Glutamatergic neuron (in vitro differentiated cells): ENCODE results near the gene PRKAA1. TPM values are rescaled to one million over a fixed set of nuclear protein-coding genes. Genes with fewer than 3 reads are reported as not detected.

Experiments
- DNase-seq: peaks from one replicate; pipeline ENCODE4 v3.0.0; 2022
- H3K27ac Mint-ChIP-seq: one replicate; pipeline ENCODE4 v1.8.0; 2020; ENCODE audit warnings: mild to moderate bottlenecking, mixed read lengths, inconsistent platforms; ENCODE audit not compliant: unreplicated experiment
- H3K27me3 Mint-ChIP-seq: one replicate; pipeline ENCODE4 v1.8.0; 2020; ENCODE audit warnings: mild to moderate bottlenecking, moderate library complexity, mixed read lengths, inconsistent platforms; ENCODE audit not compliant: unreplicated experiment
- H3K36me3 Mint-ChIP-seq: one replicate; pipeline ENCODE4 v1.8.0; 2020; ENCODE audit warnings: mild to moderate bottlenecking, mixed read lengths, inconsistent platforms; ENCODE audit not compliant: unreplicated experiment
- H3K4me1 Mint-ChIP-seq: one replicate; pipeline ENCODE4 v1.8.0; 2020; ENCODE audit warnings: mild to moderate bottlenecking, low read depth, mixed read lengths, inconsistent platforms; ENCODE audit not compliant: unreplicated experiment
- H3K4me3 Mint-ChIP-seq: one replicate; pipeline ENCODE4 v1.8.0; 2020; ENCODE audit warnings: mild to moderate bottlenecking, mixed read lengths, inconsistent platforms; ENCODE audit not compliant: unreplicated experiment
- H3K9me3 Mint-ChIP-seq: one replicate; pipeline ENCODE4 v1.8.0; 2020; ENCODE audit warnings: mild to moderate bottlenecking, moderate library complexity, mixed read lengths, inconsistent platforms; ENCODE audit not compliant: unreplicated experiment
- CTCF ChIP-seq: fragments of 200-600 bp; sonication (generic); IDR thresholded peaks from one replicate; pipeline ENCODE4 v1.5.0; 2021; ENCODE audit not compliant: partially characterized antibody, unreplicated experiment
- total RNA-seq: library from RNA; stranded (reverse); fragmentation: NEBNext Ultra II Directional; extraction: Animal tissue kit (Norgen Biotek cat#: 25700); gene quantifications from one replicate; pipeline ENCODE4 v1.2.1, GENCODE V29; 2021; ENCODE audit not compliant: unreplicated experiment

The PRKAA1 gene
- total RNA-seq, 1 donor from 2014 or later: 49.0 TPM

GRCh38 chr5:40754381-40755092 lies 43.6 kb downstream of the PRKAA1 start:
- no peak for TF ChIP-seq CTCF
- H3K4me1 Mint-ChIP-seq: no peaks in the 10 kb centered on the region
- peaks cover 3% of the 10 kb centered on the region for H3K9me3 Mint-ChIP-seq
- no peak overlapping the region for H3K4me3 Mint-ChIP-seq
- no peaks in the 10 kb centered on the region for H3K27me3 Mint-ChIP-seq
- no peak for DNase-seq
- no peak overlapping the region for H3K27ac Mint-ChIP-seq
- no peaks in the 10 kb centered on the region for H3K36me3 Mint-ChIP-seq

DNA sequence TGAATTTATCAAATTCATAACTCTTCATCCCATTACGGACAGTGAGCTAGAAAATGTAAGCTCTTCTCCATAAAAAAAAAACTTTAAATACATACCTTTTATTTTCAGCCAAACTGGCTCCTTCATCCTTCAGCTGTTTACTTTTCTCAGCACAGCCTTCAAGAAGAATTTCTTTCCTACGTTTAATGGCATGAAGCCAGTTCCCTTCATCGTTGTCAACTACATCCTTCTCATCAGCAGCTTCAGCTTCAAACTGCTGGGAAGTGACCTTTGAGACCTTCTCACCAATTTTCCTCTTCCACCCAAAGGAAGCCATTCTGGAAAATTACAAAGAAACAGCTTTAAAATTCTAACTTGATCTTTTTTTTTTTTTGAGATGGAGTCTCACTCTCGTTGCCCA lies 51.5 kb downstream of the PRKAA1 start:
- Mint-ChIP-seq H3K9me3 (peaks cover 3% of the 10 kb centered on the region), H3K36me3 (no peaks in the 10 kb centered on the region), H3K4me1 (no peaks in the 10 kb centered on the region)

DNA sequence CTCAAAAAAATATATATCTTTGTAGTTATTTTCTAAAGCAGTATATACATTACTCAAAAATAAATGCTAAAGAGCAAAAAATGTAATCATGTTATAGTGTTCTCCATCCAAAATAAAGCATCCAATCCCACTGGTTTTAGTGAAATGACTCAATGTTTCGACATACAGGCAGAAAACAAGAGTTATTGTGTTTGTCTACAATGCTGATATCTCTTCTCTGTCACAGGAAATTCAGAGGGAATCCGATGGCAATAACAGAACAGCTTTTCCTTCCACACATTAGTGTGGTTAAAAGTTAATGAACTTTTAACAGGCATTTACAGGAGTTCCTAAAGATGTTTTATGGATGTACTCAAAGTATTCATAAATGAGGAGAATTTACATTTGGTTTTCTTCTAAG lies 54.4 kb downstream of the PRKAA1 start:
- Mint-ChIP-seq H3K9me3 (peaks cover 2% of the 10 kb centered on the region), H3K27ac (no peak overlapping the region), H3K27me3 (no peaks in the 10 kb centered on the region), H3K4me3 (no peak overlapping the region), H3K36me3 (peaks cover 12% of the 10 kb centered on the region), H3K4me1 (no peaks in the 10 kb centered on the region)
- no peak for TF ChIP-seq CTCF
- no peak for DNase-seq

More for the DNA sequence above, 51.5 kb downstream of the PRKAA1 start:
- H3K4me3 Mint-ChIP-seq: no peak overlapping the region
- TF ChIP-seq CTCF: no peak
- H3K27ac Mint-ChIP-seq: no peak overlapping the region
- no peak for DNase-seq
- H3K27me3 Mint-ChIP-seq: peaks cover 1% of the 10 kb centered on the region

DNA sequence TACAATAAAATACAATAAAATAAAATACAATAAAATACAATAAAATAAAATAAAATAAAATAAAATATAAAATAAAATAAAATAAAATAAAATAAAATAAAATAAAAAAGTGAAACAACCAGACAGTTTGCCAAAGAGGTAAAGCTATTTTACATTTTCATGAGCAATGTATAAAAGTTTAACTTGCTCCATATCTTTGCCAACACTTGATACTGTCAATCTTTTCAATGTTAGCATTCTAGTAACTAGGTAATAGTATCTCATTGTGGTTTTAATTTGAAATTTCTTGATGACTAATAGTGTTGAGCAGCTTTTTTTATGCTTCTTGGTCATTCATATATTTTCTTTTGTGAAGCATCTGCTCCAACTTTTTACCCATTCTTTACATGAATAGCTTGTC lies 59.7 kb downstream of the PRKAA1 start:
- Mint-ChIP-seq H3K9me3 (peaks cover 2% of the 10 kb centered on the region), H3K36me3 (peaks cover 12% of the 10 kb centered on the region), H3K27me3 (no peaks in the 10 kb centered on the region), H3K4me1 (no peaks in the 10 kb centered on the region), H3K4me3 (no peak overlapping the region), H3K27ac (no peak overlapping the region)
- no peak for TF ChIP-seq CTCF
- DNase-seq: no peak

- Mint-ChIP-seq H3K36me3 (peaks cover 9% of the 10 kb centered on the region), H3K9me3 (peaks cover 2% of the 10 kb centered on the region), H3K4me1 (no peaks in the 10 kb centered on the region), H3K4me3 (no peak overlapping the region), H3K27me3 (no peaks in the 10 kb centered on the region), H3K27ac (no peak overlapping the region)
- DNase-seq: no peak
- TF ChIP-seq CTCF: peak; percentile 49
Measured at GRCh38 chr5:40736103-40736875, 61.9 kb downstream of the PRKAA1 start.
